ENCODE results near the gene TFF1.

The TFF1 gene

GRCh38 chr21:42374864-42375499, 8.6 kb upstream of the TFF1 start:
- no peak for TF ChIP-seq CTCF (conservative IDR thresholded peaks at IDR 0.05; ENCODE audit: low read depth, low read length)
- peaks cover 65% of the 10 kb centered on the region for H3K27me3 ChIP-seq (ENCODE audit: insufficient read depth, low read depth)
- no peak overlapping the region for H2AFZ ChIP-seq (ENCODE audit: low read depth)
- no peak overlapping the region for H3K4me3 ChIP-seq (IDR thresholded peaks at IDR 0.05; ENCODE audit: insufficient read depth, low read depth, low read length)
- no peak overlapping the region for H3K27ac ChIP-seq
- H3K9ac ChIP-seq: no peak overlapping the region
- H3K4me2 ChIP-seq: no peak overlapping the region
- no peaks in the 10 kb centered on the region for H3K79me2 ChIP-seq (ENCODE audit: insufficient read depth, low read depth)
- H3K4me1 ChIP-seq (ENCODE audit: low read depth, poor library complexity, severe bottlenecking): no peaks in the 10 kb centered on the region
- no peaks in the 10 kb centered on the region for H3K36me3 ChIP-seq (ENCODE audit: insufficient read depth)
- no peaks in the 10 kb centered on the region for H4K20me1 ChIP-seq (ENCODE audit: insufficient read depth)

- no peak overlapping the region for H3K27ac ChIP-seq
- no peak overlapping the region for H2AFZ ChIP-seq (ENCODE audit: low read depth)
- no peak overlapping the region for H3K4me3 ChIP-seq (IDR thresholded peaks at IDR 0.05; ENCODE audit: insufficient read depth, low read depth, low read length)
- H3K79me2 ChIP-seq (ENCODE audit: insufficient read depth, low read depth): no peaks in the 10 kb centered on the region
- no peak overlapping the region for H3K9ac ChIP-seq
- TF ChIP-seq CTCF (conservative IDR thresholded peaks at IDR 0.05; ENCODE audit: low read depth, low read length): no peak
- peaks cover 60% of the 10 kb centered on the region for H3K27me3 ChIP-seq (ENCODE audit: insufficient read depth, low read depth)
- no peaks in the 10 kb centered on the region for H3K4me1 ChIP-seq (ENCODE audit: low read depth, poor library complexity, severe bottlenecking)
- no peak overlapping the region for H3K4me2 ChIP-seq
- no peaks in the 10 kb centered on the region for H3K36me3 ChIP-seq (ENCODE audit: insufficient read depth)
- H4K20me1 ChIP-seq (ENCODE audit: insufficient read depth): no peaks in the 10 kb centered on the region
These were observed 8.1 kb upstream of the TFF1 start for GRCh38 chr21:42374457-42374856.

- Histone ChIP-seq H3K4me2 (no peak overlapping the region), H4K20me1 (ENCODE audit: insufficient read depth) (no peaks in the 10 kb centered on the region), H3K4me1 (ENCODE audit: low read depth, poor library complexity, severe bottlenecking) (no peaks in the 10 kb centered on the region), H2AFZ (ENCODE audit: low read depth) (no peak overlapping the region), H3K9ac (no peak overlapping the region), H3K79me2 (ENCODE audit: insufficient read depth, low read depth) (no peaks in the 10 kb centered on the region), H3K27ac (no peak overlapping the region), H3K4me3 (IDR thresholded peaks at IDR 0.05; ENCODE audit: insufficient read depth, low read depth, low read length) (no peak overlapping the region), H3K27me3 (ENCODE audit: insufficient read depth, low read depth) (peaks cover 59% of the 10 kb centered on the region), H3K36me3 (ENCODE audit: insufficient read depth) (no peaks in the 10 kb centered on the region)
- TF ChIP-seq CTCF (conservative IDR thresholded peaks at IDR 0.05; ENCODE audit: low read depth, low read length): no peak
These were observed 7.6 kb upstream of the TFF1 start for GRCh38 chr21:42373908-42374455.

GRCh38 chr21:42373196-42373907, 7.0 kb upstream of the TFF1 start:
- no peak overlapping the region for H3K4me2 ChIP-seq
- H4K20me1 ChIP-seq (ENCODE audit: insufficient read depth): no peaks in the 10 kb centered on the region

More at GRCh38 chr21:42373196-42373907, 7.0 kb upstream of the TFF1 start:
- Histone ChIP-seq H3K79me2 (ENCODE audit: insufficient read depth, low read depth) (no peaks in the 10 kb centered on the region), H3K4me3 (IDR thresholded peaks at IDR 0.05; ENCODE audit: insufficient read depth, low read depth, low read length) (no peak overlapping the region), H3K27ac (no peak overlapping the region), H3K4me1 (ENCODE audit: low read depth, poor library complexity, severe bottlenecking) (no peaks in the 10 kb centered on the region), H2AFZ (ENCODE audit: low read depth) (no peak overlapping the region), H3K9ac (no peak overlapping the region), H3K36me3 (ENCODE audit: insufficient read depth) (no peaks in the 10 kb centered on the region), H3K27me3 (ENCODE audit: insufficient read depth, low read depth) (peaks cover 60% of the 10 kb centered on the region)
- no peak for TF ChIP-seq CTCF (conservative IDR thresholded peaks at IDR 0.05; ENCODE audit: low read depth, low read length)
